OCI-LY3 (cell line): ENCODE data around the gene HAP1.

Experiments
- EZH2phosphoT487 ChIP-seq: fragments of 200-600 bp; shearing (Covaris generic); IDR thresholded peaks from 2 replicates; pipeline ENCODE4 v1.6.1; 2018; ENCODE audit warnings: antibody characterized with exemption, mixed run types, low read depth
- TF ChIP-seq, protein P1 (sequence below): fragments of 200-600, 300-600 bp; sonication (generic); IDR thresholded peaks from 2 replicates; pipeline ENCODE4 v1.5.1; 2014; ENCODE audit warnings: antibody characterized with exemption, low read length, low read depth

DNA sequence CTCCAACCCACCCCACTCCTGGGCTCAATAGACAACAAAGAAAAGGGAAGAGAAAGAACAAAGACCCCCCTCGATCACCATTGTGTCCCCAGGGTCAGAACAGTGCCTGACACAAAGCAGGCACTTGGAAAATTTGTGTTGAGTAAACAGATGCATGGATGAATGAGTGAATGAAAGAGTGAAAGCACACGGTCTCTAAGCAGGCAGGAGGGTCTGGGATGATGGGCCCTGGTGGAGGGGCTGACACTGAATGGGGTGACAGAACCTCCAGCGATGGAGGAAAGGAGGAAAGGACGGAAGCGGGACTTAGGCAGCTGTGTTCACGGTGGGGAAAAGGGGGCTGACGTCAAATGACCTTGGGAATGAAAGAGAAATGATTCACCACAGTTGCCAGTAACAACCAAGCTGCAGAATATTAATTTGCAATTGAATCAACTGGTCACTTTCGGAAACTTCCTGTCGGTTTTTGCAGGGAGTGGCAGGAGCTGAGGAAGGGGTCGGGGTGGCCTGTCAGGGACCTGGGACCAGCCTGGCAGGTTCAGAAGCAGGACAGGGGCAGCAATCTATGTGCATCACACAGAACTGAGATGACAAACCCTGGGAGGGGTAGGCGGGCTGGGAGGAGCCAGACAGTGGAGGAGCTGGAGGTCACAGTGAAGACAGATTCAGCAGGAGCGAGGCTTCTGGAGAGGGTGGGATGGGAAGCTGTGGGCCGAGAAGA lies 29.0 kb downstream of the HAP1 start:
- TF ChIP-seq, protein P1, sequence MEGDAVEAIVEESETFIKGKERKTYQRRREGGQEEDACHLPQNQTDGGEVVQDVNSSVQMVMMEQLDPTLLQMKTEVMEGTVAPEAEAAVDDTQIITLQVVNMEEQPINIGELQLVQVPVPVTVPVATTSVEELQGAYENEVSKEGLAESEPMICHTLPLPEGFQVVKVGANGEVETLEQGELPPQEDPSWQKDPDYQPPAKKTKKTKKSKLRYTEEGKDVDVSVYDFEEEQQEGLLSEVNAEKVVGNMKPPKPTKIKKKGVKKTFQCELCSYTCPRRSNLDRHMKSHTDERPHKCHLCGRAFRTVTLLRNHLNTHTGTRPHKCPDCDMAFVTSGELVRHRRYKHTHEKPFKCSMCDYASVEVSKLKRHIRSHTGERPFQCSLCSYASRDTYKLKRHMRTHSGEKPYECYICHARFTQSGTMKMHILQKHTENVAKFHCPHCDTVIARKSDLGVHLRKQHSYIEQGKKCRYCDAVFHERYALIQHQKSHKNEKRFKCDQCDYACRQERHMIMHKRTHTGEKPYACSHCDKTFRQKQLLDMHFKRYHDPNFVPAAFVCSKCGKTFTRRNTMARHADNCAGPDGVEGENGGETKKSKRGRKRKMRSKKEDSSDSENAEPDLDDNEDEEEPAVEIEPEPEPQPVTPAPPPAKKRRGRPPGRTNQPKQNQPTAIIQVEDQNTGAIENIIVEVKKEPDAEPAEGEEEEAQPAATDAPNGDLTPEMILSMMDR = no peak
- TF ChIP-seq EZH2phosphoT487 = no peak
